ENCODE data around the gene APOBEC3C.

- TF ChIP-seq EZH2phosphoT487 (IDR thresholded peaks at IDR 0.05; ENCODE audit: borderline replicate concordance) = no peak
- TF ChIP-seq, protein P1, sequence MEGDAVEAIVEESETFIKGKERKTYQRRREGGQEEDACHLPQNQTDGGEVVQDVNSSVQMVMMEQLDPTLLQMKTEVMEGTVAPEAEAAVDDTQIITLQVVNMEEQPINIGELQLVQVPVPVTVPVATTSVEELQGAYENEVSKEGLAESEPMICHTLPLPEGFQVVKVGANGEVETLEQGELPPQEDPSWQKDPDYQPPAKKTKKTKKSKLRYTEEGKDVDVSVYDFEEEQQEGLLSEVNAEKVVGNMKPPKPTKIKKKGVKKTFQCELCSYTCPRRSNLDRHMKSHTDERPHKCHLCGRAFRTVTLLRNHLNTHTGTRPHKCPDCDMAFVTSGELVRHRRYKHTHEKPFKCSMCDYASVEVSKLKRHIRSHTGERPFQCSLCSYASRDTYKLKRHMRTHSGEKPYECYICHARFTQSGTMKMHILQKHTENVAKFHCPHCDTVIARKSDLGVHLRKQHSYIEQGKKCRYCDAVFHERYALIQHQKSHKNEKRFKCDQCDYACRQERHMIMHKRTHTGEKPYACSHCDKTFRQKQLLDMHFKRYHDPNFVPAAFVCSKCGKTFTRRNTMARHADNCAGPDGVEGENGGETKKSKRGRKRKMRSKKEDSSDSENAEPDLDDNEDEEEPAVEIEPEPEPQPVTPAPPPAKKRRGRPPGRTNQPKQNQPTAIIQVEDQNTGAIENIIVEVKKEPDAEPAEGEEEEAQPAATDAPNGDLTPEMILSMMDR (conservative IDR thresholded peaks at IDR 0.05; ENCODE audit: low read length) = no peak
Observed at GRCh38 chr22:39017596-39018365, 3.7 kb downstream of the APOBEC3C start.
